GM12873 (cell line): ENCODE measurements around the gene SCD5.

Experiments used
- CTCF ChIP-seq: IDR thresholded peaks from 2 replicates; pipeline ENCODE4 v1.5.1; 2012; ENCODE audit warnings: low read depth, mild to moderate bottlenecking, moderate library complexity, low read length, control low read depth; ENCODE audit not compliant: insufficient read depth; ENCODE audit errors: missing control alignments

Gene SCD5

DNA sequence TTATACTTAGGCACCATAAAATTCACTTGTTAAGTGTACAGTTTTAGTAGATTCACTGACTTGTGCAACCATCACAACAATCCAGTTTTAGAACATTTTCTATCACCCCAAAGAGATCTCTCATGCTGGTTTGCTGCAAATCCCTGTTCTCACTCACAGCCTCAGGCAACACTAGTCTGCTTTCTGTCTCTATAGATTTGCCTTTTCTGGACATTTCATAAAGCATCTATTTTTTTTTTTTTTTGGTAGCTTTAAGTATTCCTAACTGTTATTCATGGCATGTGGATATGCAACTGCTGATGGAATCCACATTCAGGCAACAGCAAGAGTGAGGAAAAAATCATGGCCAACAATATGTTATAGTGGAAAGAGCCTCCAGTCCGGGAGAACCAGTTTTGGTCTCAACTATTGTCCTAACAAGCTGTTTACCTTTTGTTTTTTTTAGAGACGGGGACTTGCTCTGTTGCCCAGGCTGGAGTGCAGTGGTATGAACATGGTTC, 209.8 kb downstream of the SCD5 start:
- TF ChIP-seq CTCF = no peak

DNA sequence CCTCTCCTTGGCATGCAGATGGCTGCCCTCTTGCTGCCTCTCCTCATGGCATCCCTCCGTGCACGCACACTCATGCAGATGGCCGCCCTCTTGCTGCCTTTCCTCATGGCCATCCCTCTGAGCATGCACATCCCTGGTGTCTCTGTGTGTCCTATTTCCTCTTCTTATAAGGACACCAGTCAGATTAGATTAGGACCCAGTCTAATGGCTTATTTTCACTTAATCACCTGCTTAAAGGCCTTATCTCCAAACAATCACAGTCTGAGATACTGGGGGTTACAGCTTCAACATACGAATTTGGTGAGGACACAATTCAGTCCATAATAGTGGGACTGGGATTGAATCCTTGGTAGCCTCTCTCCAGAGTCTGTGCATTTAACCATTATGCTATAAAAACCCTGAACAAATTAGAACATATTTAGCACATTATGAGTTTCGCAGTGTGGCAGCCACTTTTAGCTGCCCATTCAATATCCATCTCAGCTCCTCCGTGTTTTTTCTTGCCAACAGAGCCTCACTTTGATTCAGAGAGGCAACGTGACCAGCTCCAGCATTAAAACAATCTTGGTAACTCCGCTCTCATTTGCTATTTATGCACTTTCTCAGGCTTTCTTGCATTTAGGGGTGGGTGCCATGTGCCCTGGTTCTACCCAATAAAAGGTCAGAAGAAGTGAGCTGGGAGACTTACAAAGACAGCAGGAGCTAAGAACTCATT, 210.6 kb downstream of the SCD5 start:
- TF ChIP-seq CTCF = no peak

DNA sequence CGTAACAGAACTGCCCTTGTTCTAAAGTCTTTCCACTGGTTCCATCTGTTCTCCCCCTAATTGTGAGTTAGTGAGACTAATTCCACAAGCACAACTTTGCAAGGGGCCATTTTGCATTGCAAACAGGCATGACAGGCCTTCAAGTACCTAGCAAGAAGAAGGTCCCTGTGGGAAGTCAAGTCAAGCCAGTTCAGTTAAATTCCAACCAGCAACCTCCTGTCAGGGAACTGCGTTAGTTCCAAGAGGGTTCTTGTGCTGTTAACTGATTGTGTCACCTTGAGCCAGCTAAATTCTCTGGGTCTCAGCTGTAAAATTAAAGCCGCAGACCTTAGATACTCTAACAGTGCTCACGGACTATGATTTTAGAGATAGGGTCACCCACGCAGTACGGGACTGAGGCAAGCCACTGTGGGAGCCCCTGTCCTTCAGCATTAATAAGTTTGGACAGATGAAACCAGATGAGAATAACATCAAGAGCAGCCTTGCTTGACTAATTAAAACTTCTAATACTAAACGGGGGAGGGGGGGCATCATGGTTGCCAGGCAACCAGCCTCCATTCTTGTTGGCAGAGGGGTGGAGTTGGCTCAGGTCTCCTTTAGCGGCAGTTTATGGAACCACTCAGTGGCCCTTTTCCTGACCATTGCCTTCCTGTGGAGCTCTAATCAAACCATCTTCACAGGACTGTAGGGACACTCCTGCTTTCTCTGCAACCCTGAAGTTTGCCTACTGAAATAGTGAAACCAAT, 212.7 kb downstream of the SCD5 start:
- no peak for TF ChIP-seq CTCF

- TF ChIP-seq CTCF = no peak
Observed at GRCh38 chr4:82584931-82585330, 213.7 kb downstream of the SCD5 start.

DNA sequence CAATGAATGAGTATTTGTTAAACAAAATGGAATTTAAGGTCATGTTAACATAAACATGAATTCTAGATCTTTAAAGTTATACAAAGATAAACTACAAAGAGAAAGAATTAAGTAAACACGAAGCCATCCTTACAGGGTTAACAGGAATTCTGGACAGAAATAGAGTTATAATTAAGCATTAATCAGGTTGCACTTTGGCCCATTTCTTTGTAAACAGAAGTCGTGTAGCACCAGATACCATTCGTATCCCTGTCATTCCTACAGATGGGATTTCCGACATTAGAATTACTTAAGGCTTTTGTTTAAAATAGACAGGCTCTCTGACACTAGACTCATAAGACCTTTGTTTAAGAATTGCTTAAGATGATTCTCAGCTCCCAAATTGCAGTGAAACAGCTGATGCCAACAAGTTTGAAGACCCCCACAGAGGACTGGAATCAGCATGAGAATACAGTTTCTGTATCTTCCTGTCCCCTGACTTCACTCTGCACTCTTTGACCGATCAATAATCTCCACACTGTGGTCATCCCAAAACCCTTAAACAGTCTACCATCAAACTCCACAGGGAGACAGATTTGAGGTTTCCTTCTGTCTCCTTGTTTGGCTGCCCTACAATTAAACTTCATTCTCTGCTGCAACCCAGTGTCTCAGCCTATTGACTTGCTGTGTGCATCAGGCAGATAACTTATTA, 214.6 kb downstream of the SCD5 start:
- no peak for TF ChIP-seq CTCF

DNA sequence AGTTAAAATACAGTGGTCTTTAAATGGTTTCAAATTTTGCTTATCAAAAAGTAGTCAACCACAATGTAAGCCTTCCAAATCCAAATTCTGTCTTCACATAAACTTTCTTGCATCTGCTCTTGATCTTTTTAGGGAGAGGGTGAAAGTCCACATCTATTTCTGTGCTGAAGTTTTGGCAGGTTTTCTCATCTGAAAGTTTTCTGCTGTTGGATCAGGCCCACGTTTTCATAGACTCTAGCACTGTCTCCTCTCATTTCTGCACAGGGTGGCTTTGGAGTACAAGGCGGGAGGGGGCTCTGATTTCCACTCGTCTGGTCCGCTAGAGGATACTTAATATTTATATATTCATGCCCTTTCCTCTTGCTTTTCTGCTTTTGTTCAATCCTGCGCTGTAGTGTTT, 218.7 kb downstream of the SCD5 start:
- no peak for TF ChIP-seq CTCF
